Breast epithelium (tissue), 3 donors: ENCODE results near the gene NPIPA1.
"Not testable (repeated sequence)": the region's sequence is repeated elsewhere in the genome, so short reads cannot be mapped to it uniquely, and the experiment has no call there.

Experiments
- CTCF ChIP-seq, 3 donors: fragments of 450-650 bp; IDR thresholded peaks; one replicate each; pipeline ENCODE4 v1.5.1; 2016 to 2017; ENCODE audit warnings: antibody characterized with exemption in 3 of 3, mild to moderate bottlenecking in 3 of 3, moderate library complexity in 3 of 3
- POLR2A ChIP-seq: fragments of 450-650 bp; IDR thresholded peaks from one replicate; pipeline ENCODE4 v1.6.1; 2016; ENCODE audit warnings: antibody characterized with exemption, mild to moderate bottlenecking, moderate library complexity
- POLR2AphosphoS5 ChIP-seq, 3 donors: sonication (generic); formaldehyde crosslinking; IDR thresholded peaks; one replicate each; pipeline ENCODE4 v1.6.1; 2017; ENCODE audit warnings: antibody characterized with exemption in 3 of 3

DNA sequence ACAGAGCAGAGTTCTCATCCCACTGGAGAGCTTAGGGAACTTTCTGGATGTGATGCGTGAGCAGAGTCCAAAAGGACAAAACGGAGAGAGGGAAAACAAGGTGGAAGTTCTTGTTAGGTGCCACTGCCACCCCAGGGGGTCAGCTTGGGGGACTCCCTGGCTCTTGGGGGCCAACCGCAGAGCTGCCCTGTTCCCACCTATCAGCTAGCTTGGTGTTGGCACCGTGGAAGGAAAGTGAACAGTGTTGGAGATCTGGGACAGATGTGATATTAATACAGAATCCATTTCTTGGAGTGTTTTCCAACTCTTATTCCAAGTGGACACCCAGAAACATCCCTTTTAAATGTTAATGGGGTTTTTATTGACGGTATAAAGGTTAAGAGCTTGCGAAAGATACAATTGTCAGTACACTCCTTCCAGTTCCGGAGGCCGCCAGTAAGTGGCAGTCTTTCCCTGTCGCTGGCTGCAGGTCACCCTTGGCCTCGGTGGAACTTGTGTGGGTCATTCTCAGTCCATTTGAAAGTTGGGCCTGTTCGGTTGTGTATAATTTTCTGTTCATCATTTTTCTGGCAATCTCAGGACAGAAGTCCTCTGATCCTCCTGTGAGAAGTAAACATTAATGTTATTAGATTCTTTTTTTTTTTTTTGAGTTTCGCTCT lies 40.1 kb upstream of the NPIPA1 start:
- not testable (repeated sequence) for TF ChIP-seq CTCF (IDR thresholded peaks at IDR 0.05); POLR2AphosphoS5 (IDR thresholded peaks at IDR 0.05); POLR2A
